Cardiac fibroblast (primary cell): Measurements from ENCODE around the gene PRKN.

ENCODE experiments used
- DNase-seq, 2 donors: peaks; one replicate each; pipeline versions ENCODE4 v3.0.0 to v3.0.0-alpha.2; 2010; ENCODE audit warnings: low read depth in 2 of 2
- H3K4me3 ChIP-seq, 2 donors: replicated peaks in 1 of 2; 1 replicate in 1 of 2; 2 replicates in 1 of 2; pipeline ENCODE4 v1.5.1; 2011; ENCODE audit warnings: low read depth in 2 of 2, low read length in 2 of 2, mild to moderate bottlenecking in 2 of 2, moderate library complexity in 1 of 2
- TF ChIP-seq, protein P1 (sequence below): IDR thresholded peaks from one replicate; pipeline ENCODE4 v1.5.1; 2011; ENCODE audit warnings: low read depth, mild to moderate bottlenecking, low read length, inconsistent platforms

PRKN gene

DNA sequence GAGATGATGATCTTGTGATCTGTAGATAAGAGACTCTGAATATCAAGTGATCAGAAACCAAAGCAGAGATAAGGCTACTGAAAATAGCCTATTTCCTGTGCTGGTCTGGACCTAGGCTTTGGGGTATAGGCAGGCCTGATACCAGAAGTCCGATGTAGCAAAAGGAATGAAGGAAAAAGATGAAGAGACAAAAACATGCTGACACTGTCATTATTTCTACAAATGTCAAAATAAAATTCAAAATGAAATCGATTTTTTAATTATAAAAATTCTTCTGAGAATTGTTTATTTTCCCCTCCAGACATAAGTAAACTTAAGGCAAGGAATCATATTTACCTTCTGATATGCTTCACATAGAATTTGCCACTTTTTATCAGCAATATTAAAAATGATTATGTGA lies 252.8 kb downstream of the PRKN start:
- no peak overlapping the region for H3K4me3 ChIP-seq
- TF ChIP-seq, protein P1, sequence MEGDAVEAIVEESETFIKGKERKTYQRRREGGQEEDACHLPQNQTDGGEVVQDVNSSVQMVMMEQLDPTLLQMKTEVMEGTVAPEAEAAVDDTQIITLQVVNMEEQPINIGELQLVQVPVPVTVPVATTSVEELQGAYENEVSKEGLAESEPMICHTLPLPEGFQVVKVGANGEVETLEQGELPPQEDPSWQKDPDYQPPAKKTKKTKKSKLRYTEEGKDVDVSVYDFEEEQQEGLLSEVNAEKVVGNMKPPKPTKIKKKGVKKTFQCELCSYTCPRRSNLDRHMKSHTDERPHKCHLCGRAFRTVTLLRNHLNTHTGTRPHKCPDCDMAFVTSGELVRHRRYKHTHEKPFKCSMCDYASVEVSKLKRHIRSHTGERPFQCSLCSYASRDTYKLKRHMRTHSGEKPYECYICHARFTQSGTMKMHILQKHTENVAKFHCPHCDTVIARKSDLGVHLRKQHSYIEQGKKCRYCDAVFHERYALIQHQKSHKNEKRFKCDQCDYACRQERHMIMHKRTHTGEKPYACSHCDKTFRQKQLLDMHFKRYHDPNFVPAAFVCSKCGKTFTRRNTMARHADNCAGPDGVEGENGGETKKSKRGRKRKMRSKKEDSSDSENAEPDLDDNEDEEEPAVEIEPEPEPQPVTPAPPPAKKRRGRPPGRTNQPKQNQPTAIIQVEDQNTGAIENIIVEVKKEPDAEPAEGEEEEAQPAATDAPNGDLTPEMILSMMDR, result no peak
- DNase-seq, result no peak

DNA sequence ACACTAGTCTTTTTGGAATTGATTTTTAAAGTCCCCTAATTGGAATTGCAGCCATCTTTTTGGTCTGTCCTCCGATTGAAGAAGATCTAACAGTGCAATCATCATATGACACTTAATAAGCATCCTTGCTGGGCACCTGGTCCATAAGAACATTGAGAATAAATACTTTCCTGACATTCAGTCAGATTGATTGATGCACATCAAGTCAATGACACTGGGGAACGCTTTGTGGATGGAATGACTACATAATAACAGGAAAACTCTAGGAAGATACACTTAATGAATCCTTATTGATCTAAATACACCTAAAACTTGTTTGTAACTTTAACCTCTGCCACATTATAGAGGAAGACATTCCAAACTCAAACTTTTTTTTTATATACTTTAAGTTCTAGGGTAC lies 255.7 kb downstream of the PRKN start:
- H3K4me3 ChIP-seq, result no peak overlapping the region
- TF ChIP-seq, protein P1, result no peak
- no peak for DNase-seq

- TF ChIP-seq, protein P1, result no peak
- peak in 1 of 2 donors; percentile 56 for DNase-seq
- H3K4me3 ChIP-seq, result no peak overlapping the region
These were observed 259.2 kb downstream of the PRKN start for GRCh38 chr6:162468326-162468725.

- TF ChIP-seq, protein P1, result no peak
- no peak for DNase-seq
These were observed 259.9 kb downstream of the PRKN start for GRCh38 chr6:162467679-162468078.

GRCh38 chr6:162463576-162463975 lies 264.0 kb downstream of the PRKN start:
- no peak overlapping the region for H3K4me3 ChIP-seq
- TF ChIP-seq, protein P1, result no peak
- no peak for DNase-seq

More at GRCh38 chr6:162467679-162468078, 259.9 kb downstream of the PRKN start:
- no peak overlapping the region for H3K4me3 ChIP-seq

- TF ChIP-seq, protein P1, result no peak
- no peak for DNase-seq
These were observed 267.6 kb downstream of the PRKN start for GRCh38 chr6:162459985-162460384.

DNA sequence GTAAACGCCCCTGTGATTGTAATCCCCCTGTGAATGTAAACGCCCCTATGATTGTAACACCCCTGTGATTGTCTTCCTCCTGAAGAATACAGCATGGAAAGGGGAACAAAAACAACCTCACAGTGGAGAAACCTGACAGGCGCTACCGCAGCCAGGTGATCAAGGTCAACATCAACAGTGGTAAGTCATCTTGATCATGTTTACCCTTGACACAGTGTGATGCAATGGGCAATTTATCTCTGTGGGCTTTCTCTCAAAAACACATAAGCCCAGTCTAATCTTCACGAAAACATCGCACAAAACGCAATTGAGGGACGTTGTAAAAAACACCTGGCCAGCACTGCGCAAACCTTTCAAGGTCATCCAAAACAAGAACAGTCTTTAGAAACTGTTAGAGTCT lies 277.2 kb downstream of the PRKN start:
- TF ChIP-seq, protein P1, result no peak
- no peak overlapping the region for H3K4me3 ChIP-seq
- DNase-seq, result no peak

More at GRCh38 chr6:162459985-162460384, 267.6 kb downstream of the PRKN start:
- no peak overlapping the region for H3K4me3 ChIP-seq
